H9 (cell line): ENCODE data around the gene RPL29. TPM values are rescaled to one million over a fixed set of nuclear protein-coding genes. Genes with fewer than 3 reads are reported as not detected.
A peak's percentile ranks its signal among the peaks of the same experiment; 100 is the strongest.

Experiments
- DNase-seq: peaks from one replicate; pipeline ENCODE4 v3.0.0-alpha.2; 2017
- H2AFZ ChIP-seq: one replicate; pipeline ENCODE4 v1.6.1; 2013; ENCODE audit warnings: mild to moderate bottlenecking, low read length, control low read depth, moderate library complexity
- H2AK5ac ChIP-seq: 2 replicates; pipeline ENCODE4 v1.6.1; 2013; ENCODE audit warnings: low read length, control low read depth, mixed read lengths; ENCODE audit not compliant: insufficient read length
- H2BK120ac ChIP-seq: one replicate; pipeline ENCODE4 v1.6.1; 2013; ENCODE audit warnings: low read depth, mild to moderate bottlenecking, low read length, control low read depth, inconsistent platforms; ENCODE audit not compliant: poor library complexity, severe bottlenecking
- H2BK12ac ChIP-seq: 2 replicates; pipeline ENCODE4 v1.6.1; 2013; ENCODE audit warnings: low read length, control low read depth, mixed read lengths, low read depth; ENCODE audit not compliant: insufficient read length
- H2BK15ac ChIP-seq: 2 replicates; pipeline ENCODE4 v1.6.1; 2013; ENCODE audit warnings: low read depth, low read length, control low read depth
- H2BK20ac ChIP-seq: one replicate; pipeline ENCODE4 v1.6.1; 2013; ENCODE audit warnings: low read depth, mild to moderate bottlenecking, low read length, control low read depth, inconsistent platforms; ENCODE audit not compliant: poor library complexity, severe bottlenecking
- H2BK5ac ChIP-seq: 2 replicates; pipeline ENCODE4 v1.6.1; 2013; ENCODE audit warnings: low read length, control low read depth, mixed read lengths; ENCODE audit not compliant: insufficient read length
- H3K14ac ChIP-seq: 2 replicates; pipeline ENCODE4 v1.6.1; 2013; ENCODE audit warnings: low read length, control low read depth; ENCODE audit not compliant: insufficient read depth
- H3K18ac ChIP-seq: 2 replicates; pipeline ENCODE4 v1.6.1; 2013; ENCODE audit warnings: low read depth, mild to moderate bottlenecking, mixed read lengths, low read length, control low read depth; ENCODE audit not compliant: insufficient read length
- H3K23ac ChIP-seq: 2 replicates; pipeline ENCODE4 v1.6.1; 2013; ENCODE audit warnings: low read length, control low read depth, mixed read lengths, low read depth; ENCODE audit not compliant: insufficient read length
- H3K23me2 ChIP-seq: 2 replicates; pipeline ENCODE4 v1.6.1; 2013; ENCODE audit warnings: low read depth, mild to moderate bottlenecking, mixed read lengths, low read length, control low read depth; ENCODE audit not compliant: insufficient read length, poor library complexity, severe bottlenecking
- H3K27ac ChIP-seq: 2 replicates; pipeline ENCODE4 v1.5.1; 2013; ENCODE audit warnings: low read length, control low read depth, mixed read lengths, low read depth; ENCODE audit not compliant: insufficient read length
- H3K27me3 ChIP-seq: 2 replicates; pipeline ENCODE4 v1.6.1; 2013; ENCODE audit warnings: low read length, control low read depth, inconsistent platforms; ENCODE audit not compliant: insufficient read depth
- H3K4ac ChIP-seq: 2 replicates; pipeline ENCODE4 v1.6.1; 2013; ENCODE audit warnings: low read depth, mild to moderate bottlenecking, control low read depth, inconsistent platforms, low read length, moderate library complexity
- H3K4me1 ChIP-seq: 2 replicates; pipeline ENCODE4 v1.6.1; 2013; ENCODE audit warnings: low read length, control low read depth, inconsistent platforms; ENCODE audit not compliant: insufficient read depth
- H3K4me2 ChIP-seq: 2 replicates; pipeline ENCODE4 v1.6.1; 2013; ENCODE audit warnings: low read length, control low read depth, mixed read lengths; ENCODE audit not compliant: insufficient read length, insufficient read depth
- H3K56ac ChIP-seq: 2 replicates; pipeline ENCODE4 v1.6.1; 2013; ENCODE audit warnings: low read depth, mild to moderate bottlenecking, mixed read lengths, low read length, control low read depth; ENCODE audit not compliant: insufficient read length
- H3K79me1 ChIP-seq: 2 replicates; pipeline ENCODE4 v1.6.1; 2013; ENCODE audit warnings: low read depth, mild to moderate bottlenecking, moderate library complexity, low read length, control low read depth, inconsistent platforms; ENCODE audit not compliant: insufficient read depth, poor library complexity, severe bottlenecking
- H3K79me2 ChIP-seq: 2 replicates; pipeline ENCODE4 v1.6.1; 2013; ENCODE audit warnings: low read length, control low read depth, inconsistent platforms; ENCODE audit not compliant: insufficient read depth
- H3K9ac ChIP-seq: 2 replicates; pipeline ENCODE4 v1.6.1; 2013; ENCODE audit warnings: low read length, control low read depth, mixed read lengths; ENCODE audit not compliant: insufficient read length; ENCODE audit errors: extremely low read depth
- H3K9me3 ChIP-seq: one replicate; pipeline ENCODE4 v1.6.1; 2013; ENCODE audit warnings: low read depth, low read length, inconsistent platforms; ENCODE audit not compliant: control insufficient read depth
- H3T11ph ChIP-seq: one replicate; pipeline ENCODE4 v1.6.1; 2013; ENCODE audit warnings: mild to moderate bottlenecking, low read length, control low read depth, inconsistent platforms
- H4K20me1 ChIP-seq: one replicate; pipeline ENCODE4 v1.6.1; 2013; ENCODE audit not compliant: control insufficient read depth, insufficient read length, insufficient read depth
- H4K5ac ChIP-seq: 2 replicates; pipeline ENCODE4 v1.6.1; 2013; ENCODE audit warnings: low read depth, mild to moderate bottlenecking, mixed read lengths, low read length, control low read depth; ENCODE audit not compliant: insufficient read length
- H4K8ac ChIP-seq: replicated peaks from 2 replicates; pipeline ENCODE4 v1.6.1; 2013; ENCODE audit warnings: low read length, control low read depth, mixed read lengths, low read depth; ENCODE audit not compliant: insufficient read length
- H4K91ac ChIP-seq: 2 replicates; pipeline ENCODE4 v1.6.1; 2013; ENCODE audit warnings: low read depth, mild to moderate bottlenecking, moderate library complexity, mixed read lengths, low read length, control low read depth; ENCODE audit not compliant: insufficient read length
- H3K27ac Mint-ChIP-seq, 3 experiments: 2 replicates in 2 of 3; 3 replicates in 1 of 3; pipeline ENCODE4 v1.8.0; 2020 to 2021; ENCODE audit warnings: mixed read lengths in 3 of 3, mild to moderate bottlenecking in 1 of 3, moderate library complexity in 1 of 3
- H3K27me3 Mint-ChIP-seq: 2 replicates; pipeline ENCODE4 v1.8.0; 2021; ENCODE audit warnings: low read depth, mild to moderate bottlenecking, moderate library complexity, mixed read lengths
- H3K36me3 Mint-ChIP-seq, 3 experiments: 2 replicates in 2 of 3; 3 replicates in 1 of 3; pipeline ENCODE4 v1.8.0; 2020 to 2021; ENCODE audit warnings: low read depth in 3 of 3, mixed read lengths in 3 of 3; ENCODE audit not compliant: insufficient read depth in 1 of 3
- H3K4me1 Mint-ChIP-seq, 2 experiments: 2 replicates each; pipeline ENCODE4 v1.8.0; 2020; ENCODE audit warnings: mixed read lengths in 2 of 2
- H3K4me3 Mint-ChIP-seq, 2 experiments: 2 replicates in 1 of 2; 3 replicates in 1 of 2; pipeline ENCODE4 v1.8.0; 2020 to 2021; ENCODE audit warnings: mild to moderate bottlenecking in 2 of 2, mixed read lengths in 2 of 2, moderate library complexity in 1 of 2
- H3K9me3 Mint-ChIP-seq, 2 experiments: 2 replicates in 1 of 2; 3 replicates in 1 of 2; pipeline ENCODE4 v1.8.0; 2020; ENCODE audit warnings: mild to moderate bottlenecking in 2 of 2, mixed read lengths in 2 of 2, moderate library complexity in 1 of 2
- WGBS: extraction: QIAGEN DNeasy Blood & Tissue Kit; methylation state at CpG from one replicate; pipeline ENCODE4 v1.1.7; 2013; ENCODE audit warnings: missing lambda C conversion rate, low lambda C conversion rate, mixed read lengths; ENCODE audit not compliant: insufficient read length; ENCODE audit errors: extremely low coverage; 5-methylcytosine and 5-hydroxymethylcytosine counted together
- total RNA-seq: library from RNA; stranded (reverse); gene quantifications from 2 replicates; pipeline ENCODE4 v1.2.1, GENCODE V29; 2021
- TF ChIP-seq, protein P1 (sequence below): fragments of 200-600 bp; sonication (generic); conservative IDR thresholded peaks from 3 replicates; pipeline ENCODE4 v1.8.0; 2021; ENCODE audit warnings: antibody characterized with exemption, mild to moderate bottlenecking

The RPL29 gene
- total RNA-seq, 1 experiment from 2014 or later: 1,592 TPM

- H2BK15ac ChIP-seq: no peak within 1 kb of the TSS
- no CpG with 5 or more reads among the region's 33 CpGs for WGBS
- Mint-ChIP-seq H3K4me1 (peaks cover 0 to 5% of the 10 kb centered on the region in 2 experiments; a peak in 3 of 4 replicates), H3K27me3 (peaks cover 75% of the 10 kb centered on the region), H3K36me3 (no peaks in the 10 kb centered on the region), H3K27ac (no peak within 1 kb of the TSS), H3K4me3 (peak within 1 kb of the TSS; percentile 43 to 68; a peak in 4 of 5 replicates), H3K9me3 (no peaks in the 10 kb centered on the region)
- no peak within 1 kb of the TSS for H2BK120ac ChIP-seq
- peaks cover 21% of the 10 kb centered on the region for H3K27me3 ChIP-seq
- no peaks in the 10 kb centered on the region for H3K79me1 ChIP-seq
- H3K23ac ChIP-seq: no peak within 1 kb of the TSS
- no peak within 1 kb of the TSS for H3K4ac ChIP-seq
- H3K4me2 ChIP-seq: peak within 1 kb of the TSS; percentile 15
- no peaks in the 10 kb centered on the region for H3K4me1 ChIP-seq
- TF ChIP-seq, protein P1, sequence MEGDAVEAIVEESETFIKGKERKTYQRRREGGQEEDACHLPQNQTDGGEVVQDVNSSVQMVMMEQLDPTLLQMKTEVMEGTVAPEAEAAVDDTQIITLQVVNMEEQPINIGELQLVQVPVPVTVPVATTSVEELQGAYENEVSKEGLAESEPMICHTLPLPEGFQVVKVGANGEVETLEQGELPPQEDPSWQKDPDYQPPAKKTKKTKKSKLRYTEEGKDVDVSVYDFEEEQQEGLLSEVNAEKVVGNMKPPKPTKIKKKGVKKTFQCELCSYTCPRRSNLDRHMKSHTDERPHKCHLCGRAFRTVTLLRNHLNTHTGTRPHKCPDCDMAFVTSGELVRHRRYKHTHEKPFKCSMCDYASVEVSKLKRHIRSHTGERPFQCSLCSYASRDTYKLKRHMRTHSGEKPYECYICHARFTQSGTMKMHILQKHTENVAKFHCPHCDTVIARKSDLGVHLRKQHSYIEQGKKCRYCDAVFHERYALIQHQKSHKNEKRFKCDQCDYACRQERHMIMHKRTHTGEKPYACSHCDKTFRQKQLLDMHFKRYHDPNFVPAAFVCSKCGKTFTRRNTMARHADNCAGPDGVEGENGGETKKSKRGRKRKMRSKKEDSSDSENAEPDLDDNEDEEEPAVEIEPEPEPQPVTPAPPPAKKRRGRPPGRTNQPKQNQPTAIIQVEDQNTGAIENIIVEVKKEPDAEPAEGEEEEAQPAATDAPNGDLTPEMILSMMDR: no peak
- no peak for DNase-seq
- no peaks in the 10 kb centered on the region for H3K23me2 ChIP-seq
- H3K79me2 ChIP-seq: no peaks in the 10 kb centered on the region
- no peak within 1 kb of the TSS for H3K9ac ChIP-seq
- H3K18ac ChIP-seq: no peak within 1 kb of the TSS
- H3K14ac ChIP-seq: no peak within 1 kb of the TSS
- H2AFZ ChIP-seq: no peak within 1 kb of the TSS
- no peak within 1 kb of the TSS for H4K91ac ChIP-seq
- H3K27ac ChIP-seq: no peak within 1 kb of the TSS
- no peak within 1 kb of the TSS for H2BK5ac ChIP-seq
- H4K8ac ChIP-seq: no peak within 1 kb of the TSS
- no peaks in the 10 kb centered on the region for H4K20me1 ChIP-seq
- H3T11ph ChIP-seq: no peak within 1 kb of the TSS
- no peaks in the 10 kb centered on the region for H3K9me3 ChIP-seq
- no peak within 1 kb of the TSS for H3K56ac ChIP-seq
- H4K5ac ChIP-seq: no peak within 1 kb of the TSS
- H2AK5ac ChIP-seq: no peak within 1 kb of the TSS
- H2BK12ac ChIP-seq: no peak within 1 kb of the TSS
- no peak within 1 kb of the TSS for H2BK20ac ChIP-seq
These were observed 40.4 kb downstream of the RPL29 start, which contains the start of gene GPR62 for GRCh38 chr3:51955175-51955892. Gene GPR62 (plus strand): TSS chr3:51955381. CDS start chr3:51955653, 272 bp downstream.
